HL-60 (cell line): ENCODE measurements around the gene RBM45.

Experiments
- CTCF ChIP-seq: IDR thresholded peaks from one replicate; pipeline ENCODE4 v1.5.1; 2011; ENCODE audit warnings: low read length, control low read depth, inconsistent platforms; ENCODE audit not compliant: insufficient read depth
- GABPA ChIP-seq: IDR thresholded peaks from 2 replicates; pipeline ENCODE4 v1.6.1; 2012; ENCODE audit warnings: low read depth

- TF ChIP-seq CTCF (no peak), GABPA (no peak)
Observed at GRCh38 chr2:178125862-178126261, 13.6 kb downstream of the RBM45 start.
